Fibroblast of mammary gland (primary cell): Measurements from ENCODE around the gene SPRR3.

Source experiments
- DNase-seq: peaks from one replicate; pipeline ENCODE4 v3.0.0-alpha.2; 2010; ENCODE audit warnings: low read depth
- H3K4me3 ChIP-seq: 2 replicates; pipeline ENCODE4 v1.5.1; 2011; ENCODE audit warnings: low read depth, mild to moderate bottlenecking, low read length, moderate library complexity; ENCODE audit not compliant: control insufficient read depth
- CTCF ChIP-seq: conservative IDR thresholded peaks from 2 replicates; pipeline ENCODE4 v1.5.1; 2011; ENCODE audit warnings: low read depth, low read length, inconsistent platforms; ENCODE audit not compliant: control insufficient read depth, insufficient read depth

Gene SPRR3

DNA sequence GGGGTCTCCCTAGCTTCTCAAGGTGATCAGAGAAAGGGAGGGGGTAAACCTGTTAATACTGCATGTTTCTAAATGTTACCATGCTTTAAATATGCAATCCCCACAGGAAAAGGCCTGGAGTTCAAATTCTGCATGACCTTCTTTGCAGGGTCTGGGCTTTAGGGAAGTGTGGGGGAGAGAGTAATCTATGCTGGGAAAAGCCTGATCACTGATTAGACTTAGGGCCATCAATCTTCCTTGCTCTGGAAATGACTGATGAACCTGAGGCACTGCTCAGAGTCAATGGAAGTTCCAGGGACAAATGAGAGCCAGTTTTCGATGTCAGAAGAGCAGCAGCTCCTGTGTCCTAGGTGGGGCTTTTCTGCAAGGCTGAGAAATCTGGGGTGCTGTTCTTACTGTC, 20.9 kb upstream of the SPRR3 start:
- H3K4me3 ChIP-seq: no peak overlapping the region
- DNase-seq: no peak
- TF ChIP-seq CTCF: no peak

- no peak overlapping the region for H3K4me3 ChIP-seq
- TF ChIP-seq CTCF: no peak
- no peak for DNase-seq
Measured at GRCh38 chr1:152981146-152981871, 20.2 kb upstream of the SPRR3 start.

DNA sequence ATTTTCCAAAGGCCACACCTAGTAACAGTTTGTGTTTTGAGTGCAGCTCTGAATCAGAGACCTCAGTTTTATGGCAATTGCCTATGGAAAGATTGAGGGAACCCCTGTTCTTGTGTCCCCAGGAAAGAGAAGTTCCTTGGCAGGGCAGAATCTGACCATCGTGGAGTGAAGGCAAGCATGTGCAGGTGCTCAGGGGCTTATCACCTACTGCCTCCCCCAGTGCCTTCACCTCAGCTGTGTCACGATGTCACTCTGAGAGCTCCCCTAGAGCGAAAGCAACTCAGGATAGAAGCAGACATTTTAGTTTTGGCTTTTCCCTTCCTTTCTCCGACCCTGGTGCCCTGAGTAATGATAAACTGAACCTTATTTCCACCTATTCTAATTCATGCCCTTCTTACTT, 19.5 kb upstream of the SPRR3 start:
- TF ChIP-seq CTCF: no peak
- H3K4me3 ChIP-seq: no peak overlapping the region
- no peak for DNase-seq

- no peak for DNase-seq
- no peak for TF ChIP-seq CTCF
- H3K4me3 ChIP-seq: no peak overlapping the region
Measured at GRCh38 chr1:152983234-152983633, 18.3 kb upstream of the SPRR3 start.

GRCh38 chr1:152983743-152984142, 17.8 kb upstream of the SPRR3 start, which contains the start of gene SPRR1A:
Gene SPRR1A, plus strand, starts transcription at chr1:152984081. Its CDS starts 1,150 bp downstream, at chr1:152985231.
- no peak for DNase-seq
- no peak for TF ChIP-seq CTCF

DNA sequence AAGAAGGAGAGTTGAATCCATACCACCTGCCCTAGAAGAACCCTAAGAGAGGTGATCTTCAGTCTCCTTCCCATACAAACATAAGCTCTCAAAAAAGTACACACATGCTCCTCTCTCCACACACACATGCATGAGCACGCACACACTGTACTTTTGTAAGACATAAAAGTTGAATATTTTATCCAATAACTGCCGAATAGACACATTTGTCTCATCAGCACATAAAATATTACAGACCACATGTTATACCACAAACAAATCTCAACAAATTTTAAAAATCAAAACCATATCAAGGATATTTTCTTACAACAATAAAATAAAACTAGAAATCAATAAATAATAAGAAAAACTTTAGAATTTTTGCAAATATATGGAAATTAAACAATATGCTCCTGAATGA, 15.0 kb upstream of the SPRR3 start:
- TF ChIP-seq CTCF: no peak
- H3K4me3 ChIP-seq: no peak overlapping the region
- no peak for DNase-seq

More at GRCh38 chr1:152983743-152984142, 17.8 kb upstream of the SPRR3 start, which contains the start of gene SPRR1A:
- no peak within 1 kb of the TSS for H3K4me3 ChIP-seq
